B cell (primary cell): ENCODE results near the gene HECTD1. TPM values are rescaled to one million over a fixed set of nuclear protein-coding genes. Genes with fewer than 3 reads are reported as not detected.
A peak's percentile ranks its signal among the peaks of the same experiment; 100 is the strongest.

Source experiments
- ATAC-seq: fragments of 200-7000 bp; cut with Tn5 transposase; one replicate; pipeline ENCODE4 v1.10.0; 2021; ENCODE audit warnings: low read depth, mild to moderate bottlenecking, moderate number of reproducible peaks, moderate library complexity
- CTCF ChIA-PET: fragments of 350-600 bp; sonication (Branson Sonifier 250); formaldehyde crosslinking; loops from one replicate; lab custom pipeline; 2021; ENCODE audit warnings: antibody characterized with exemption, inconsistent platforms; lab: Charles Lee
- POLR2A ChIA-PET: fragments of 350-600 bp; sonication (Branson Sonifier 250); formaldehyde crosslinking; loops from one replicate; lab custom pipeline; 2021; ENCODE audit warnings: antibody characterized with exemption; lab: Charles Lee
- DNase-seq: peaks from one replicate; pipeline ENCODE4 v3.0.0; 2013
- H2AFZ ChIP-seq: 2 replicates; pipeline ENCODE4 v1.6.1; 2012; ENCODE audit warnings: mild to moderate bottlenecking, low read depth, low read length; ENCODE audit not compliant: insufficient read depth, poor library complexity, severe bottlenecking
- H3K27ac ChIP-seq, 2 donors: 1 replicate in 1 of 2; 2 replicates in 1 of 2; pipeline ENCODE4 v1.5.1; 2012 to 2013; ENCODE audit warnings: low read length in 2 of 2, mild to moderate bottlenecking in 2 of 2, moderate library complexity in 1 of 2
- H3K27me3 ChIP-seq, 4 experiments: fragments of 200-600 bp in 1 of 4; sonication (generic) in 1 of 4; replicated peaks in 1 of 4; 1 replicate in 2 of 4; 2 replicates in 2 of 4; pipeline versions ENCODE4 v1.6.1 to v1.7.0; 2013 to 2016; ENCODE audit warnings: low read length in 3 of 4, mild to moderate bottlenecking in 2 of 4, mixed read lengths in 1 of 4, moderate library complexity in 1 of 4; ENCODE audit not compliant: insufficient read depth in 4 of 4, control insufficient read depth in 3 of 4; ENCODE audit errors: control extremely low read depth in 1 of 4
- H3K36me3 ChIP-seq, 2 experiments: replicated peaks in 1 of 2; 1 replicate in 1 of 2; 2 replicates in 1 of 2; pipeline versions ENCODE4 v1.6.1 to v1.7.1; 2013; ENCODE audit warnings: low read length in 1 of 2; ENCODE audit not compliant: insufficient read depth in 2 of 2, control insufficient read depth in 1 of 2; ENCODE audit errors: control extremely low read depth in 1 of 2, extremely low read depth in 1 of 2
- H3K4me1 ChIP-seq, 2 donors: fragments of 200-600 bp in 1 of 2; sonication (generic) in 1 of 2; 1 replicate in 1 of 2; 2 replicates in 1 of 2; pipeline versions ENCODE4 v1.5.1 to v1.6.1; 2013 to 2017; ENCODE audit warnings: low read length in 2 of 2; ENCODE audit not compliant: control insufficient read depth in 2 of 2, insufficient read depth in 2 of 2
- H3K4me2 ChIP-seq: replicated peaks from 2 replicates; pipeline ENCODE3; 2012; ENCODE audit warnings: mild to moderate bottlenecking, low read depth, low read length; ENCODE audit not compliant: poor library complexity, severe bottlenecking
- H3K4me3 ChIP-seq, 5 experiments: fragments of 200-600 bp in 1 of 5; sonication (generic) in 1 of 5; 1 replicate in 3 of 5; 2 replicates in 2 of 5; pipeline versions ENCODE4 v1.5.1 to v1.7.0; 2011 to 2016; ENCODE audit warnings: low read length in 4 of 5, mild to moderate bottlenecking in 4 of 5, low read depth in 2 of 5, control low read depth in 1 of 5, moderate library complexity in 1 of 5; ENCODE audit not compliant: insufficient read depth in 1 of 5; ENCODE audit errors: control extremely low read depth in 1 of 5, extremely low read depth in 1 of 5
- H3K79me2 ChIP-seq: fragments of 200-600 bp; sonication (generic); one replicate; pipeline ENCODE4 v1.6.0; 2016; ENCODE audit warnings: low read length; ENCODE audit not compliant: control insufficient read depth, insufficient read depth
- H3K9ac ChIP-seq: fragments of 200-600 bp; sonication (generic); 2 replicates; pipeline ENCODE4 v1.6.1; 2017; ENCODE audit warnings: mild to moderate bottlenecking, low read length, moderate library complexity
- H3K9me3 ChIP-seq, 3 donors: one replicate each; pipeline versions ENCODE4 v1.6.1 to v1.7.1; 2013; ENCODE audit warnings: low read length in 2 of 3; ENCODE audit not compliant: control insufficient read depth in 2 of 3, insufficient read depth in 1 of 3; ENCODE audit errors: control extremely low read depth in 1 of 3
- H4K20me1 ChIP-seq: 2 replicates; pipeline ENCODE4 v1.6.0; 2012; ENCODE audit warnings: mild to moderate bottlenecking, low read length; ENCODE audit not compliant: insufficient read depth, control insufficient read depth, poor library complexity, severe bottlenecking
- H3K27ac Mint-ChIP-seq: one replicate; pipeline ENCODE4 v1.8.0; 2021; ENCODE audit warnings: mixed read lengths
- H3K27me3 Mint-ChIP-seq: one replicate; pipeline ENCODE4 v1.8.0; 2021; ENCODE audit warnings: mixed read lengths
- H3K4me1 Mint-ChIP-seq: one replicate; pipeline ENCODE4 v1.8.0; 2021; ENCODE audit warnings: mixed read lengths
- H3K4me3 Mint-ChIP-seq: one replicate; pipeline ENCODE4 v1.8.0; 2021; ENCODE audit warnings: mixed read lengths
- H3K9me3 Mint-ChIP-seq: one replicate; pipeline ENCODE4 v1.8.0; 2022; ENCODE audit warnings: mixed read lengths; ENCODE audit not compliant: insufficient read depth
- EZH2 ChIP-seq: IDR thresholded peaks from 2 replicates; pipeline ENCODE4 v1.6.1; 2012; ENCODE audit warnings: borderline replicate concordance, low read depth, mild to moderate bottlenecking, moderate library complexity, low read length; ENCODE audit not compliant: insufficient read depth, poor library complexity, severe bottlenecking
- WGBS: methylation state at CpG from one replicate; pipeline ENCODE4 v1.1.5; 2013; ENCODE audit warnings: missing lambda C conversion rate; ENCODE audit not compliant: insufficient coverage; 5-methylcytosine and 5-hydroxymethylcytosine counted together
- intact Hi-C: fragments of 100-400 bp; cut with micrococcal nuclease; formaldehyde crosslinking; loops from one replicate; pipeline ENCODE4 v1.10.0; 2022
- polyA plus RNA-seq: library from polyadenylated mRNA; depleted of rRNA; stranded (reverse); fragments of >200 nt; gene quantifications from 2 replicates; pipeline ENCODE4 v1.2.3, GENCODE V29; 2012
- total RNA-seq, 2 donors: library from RNA; stranded (reverse); fragments of 120-200 nt in 1 of 2; gene quantifications; 1 replicate in 1 of 2; 2 replicates in 1 of 2; pipeline versions ENCODE4 v1.2.3 to v1.2.4, GENCODE V29; 2013 to 2022
- TF ChIP-seq, protein P1 (sequence below): fragments of 200-600 bp; IDR thresholded peaks from one replicate; pipeline ENCODE4 v1.8.0; 2022; ENCODE audit warnings: antibody characterized with exemption, mild to moderate bottlenecking

Gene HECTD1
- total and polyA plus RNA-seq, 2 donors (not counting 1 experiment from before 2014, with no cell fraction given), result 63.1 to 184 TPM

DNA sequence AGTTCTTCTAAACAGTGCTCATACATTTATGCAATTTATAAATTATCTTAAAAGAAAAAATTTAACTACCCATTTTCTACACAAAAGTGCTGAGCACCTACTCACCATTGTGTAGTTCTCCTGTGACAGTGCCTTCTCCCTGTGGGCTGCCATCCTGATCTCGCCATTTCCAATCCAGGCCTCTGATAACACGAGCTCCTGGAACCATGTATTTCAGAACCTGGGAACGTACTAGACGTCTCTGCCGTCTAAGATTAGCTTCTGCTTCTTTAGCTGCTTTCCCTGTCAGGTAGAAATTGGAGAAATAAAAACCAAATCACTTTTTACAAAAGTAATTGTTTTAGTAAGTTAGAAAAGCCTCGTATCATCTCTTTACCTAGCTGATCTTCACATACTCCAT, 74.5 kb downstream of the HECTD1 start:
- intact Hi-C loops, result no loop called here
- 100% methylated on average over 2 of the region's 6 CpGs for WGBS
- peaks cover 11% of the 10 kb centered on the region for H3K4me1 Mint-ChIP-seq
- Histone ChIP-seq H3K9ac (no peak overlapping the region), H3K4me2 (no peak overlapping the region), H3K27me3 (no peaks in the 10 kb centered on the region), H3K36me3 (peaks cover 4 to 80% of the 10 kb centered on the region in 2 experiments), H4K20me1 (no peaks in the 10 kb centered on the region), H3K9me3 (no peaks in the 10 kb centered on the region), H2AFZ (no peak overlapping the region), H3K27ac (no peak overlapping the region), H3K4me3 (no peak overlapping the region), H3K4me1 (peaks cover 9 to 10% of the 10 kb centered on the region in 2 donors), H3K79me2 (no peaks in the 10 kb centered on the region)
- DNase-seq, result no peak
- no peak overlapping the region for H3K4me3 Mint-ChIP-seq
- ChIA-PET POLR2A (no interaction called here), CTCF (interaction anchor here (1.0 kb wide), 1 partner anchor 153 kb away, joined by 3 read pairs; no protein-coding TSS in a partner anchor)
- no peak overlapping the region for H3K27ac Mint-ChIP-seq
- TF ChIP-seq, protein P1, sequence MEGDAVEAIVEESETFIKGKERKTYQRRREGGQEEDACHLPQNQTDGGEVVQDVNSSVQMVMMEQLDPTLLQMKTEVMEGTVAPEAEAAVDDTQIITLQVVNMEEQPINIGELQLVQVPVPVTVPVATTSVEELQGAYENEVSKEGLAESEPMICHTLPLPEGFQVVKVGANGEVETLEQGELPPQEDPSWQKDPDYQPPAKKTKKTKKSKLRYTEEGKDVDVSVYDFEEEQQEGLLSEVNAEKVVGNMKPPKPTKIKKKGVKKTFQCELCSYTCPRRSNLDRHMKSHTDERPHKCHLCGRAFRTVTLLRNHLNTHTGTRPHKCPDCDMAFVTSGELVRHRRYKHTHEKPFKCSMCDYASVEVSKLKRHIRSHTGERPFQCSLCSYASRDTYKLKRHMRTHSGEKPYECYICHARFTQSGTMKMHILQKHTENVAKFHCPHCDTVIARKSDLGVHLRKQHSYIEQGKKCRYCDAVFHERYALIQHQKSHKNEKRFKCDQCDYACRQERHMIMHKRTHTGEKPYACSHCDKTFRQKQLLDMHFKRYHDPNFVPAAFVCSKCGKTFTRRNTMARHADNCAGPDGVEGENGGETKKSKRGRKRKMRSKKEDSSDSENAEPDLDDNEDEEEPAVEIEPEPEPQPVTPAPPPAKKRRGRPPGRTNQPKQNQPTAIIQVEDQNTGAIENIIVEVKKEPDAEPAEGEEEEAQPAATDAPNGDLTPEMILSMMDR, result no peak
- no peak for TF ChIP-seq EZH2
- H3K27me3 Mint-ChIP-seq, result no peaks in the 10 kb centered on the region
- no peak for ATAC-seq
- no peaks in the 10 kb centered on the region for H3K9me3 Mint-ChIP-seq

DNA sequence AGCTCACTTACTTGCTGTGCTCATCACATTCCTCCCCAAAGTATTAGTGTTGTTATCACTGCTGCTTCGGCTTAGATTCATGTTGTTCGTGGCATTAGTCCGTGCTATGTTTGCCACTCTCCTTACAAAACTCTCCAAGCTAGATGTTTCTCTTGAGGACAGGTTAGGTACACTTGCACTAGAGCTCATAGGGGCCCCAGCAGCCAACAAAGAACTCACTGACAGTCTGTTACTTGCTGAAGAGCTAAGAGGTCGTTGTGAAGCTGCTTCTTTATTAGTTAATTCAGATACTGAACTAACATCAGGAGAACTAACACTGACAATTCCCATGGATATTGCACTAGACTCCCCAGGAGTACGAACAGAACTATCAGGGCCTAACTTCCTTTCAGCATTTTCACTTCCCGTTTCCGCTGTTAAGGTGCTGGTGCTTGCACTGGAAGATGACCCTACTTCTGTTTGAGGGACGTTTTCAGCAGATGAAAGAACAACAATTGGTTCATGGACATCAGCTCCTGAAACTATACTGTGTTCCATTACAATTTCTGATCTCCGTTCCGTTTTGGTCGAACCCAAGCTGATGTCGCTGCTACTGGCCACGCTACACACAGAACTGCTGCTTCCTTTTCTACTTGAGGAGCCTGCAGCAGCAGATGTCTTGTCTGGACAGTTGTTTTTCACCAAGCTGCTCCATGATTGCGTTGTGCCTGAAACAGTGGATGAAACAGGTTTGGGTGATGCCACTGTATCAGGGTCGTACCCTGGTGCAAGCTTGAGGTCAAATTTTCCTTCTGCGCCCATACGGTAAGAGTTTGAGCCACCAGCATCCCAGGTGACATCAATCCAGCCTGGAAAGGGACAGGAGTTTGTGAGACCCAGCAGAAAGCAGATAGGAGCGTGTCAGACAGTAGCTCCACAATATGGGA, 78.7 kb downstream of the HECTD1 start:
- no peak overlapping the region for H3K4me3 ChIP-seq
- no peaks in the 10 kb centered on the region for H3K9me3 Mint-ChIP-seq
- ChIA-PET POLR2A (interaction anchor here (0.6 kb wide), 1 partner anchor 80 kb away, joined by 3 read pairs; no protein-coding TSS in a partner anchor), CTCF (interaction anchor here (0.6 to 2.7 kb wide), 8 partner anchors 9 to 227 kb away, joined by 3 to 8 read pairs (median 4); partner anchors contain the start of gene HECTD1)
- no peak overlapping the region for H2AFZ ChIP-seq
- 79% methylated on average over 13 of the region's 18 CpGs for WGBS
- intact Hi-C loops, result loop anchor here (1.0 to 5.0 kb wide), 2 partner anchors 147 to 227 kb away; no protein-coding TSS in a partner anchor
- H3K4me3 Mint-ChIP-seq, result no peak overlapping the region
- H3K27me3 Mint-ChIP-seq, result no peaks in the 10 kb centered on the region
- H4K20me1 ChIP-seq, result no peaks in the 10 kb centered on the region
- H3K27ac Mint-ChIP-seq, result peak overlapping the region; percentile 75
- peak; percentile 67 for ATAC-seq
- no peak overlapping the region for H3K9ac ChIP-seq
- peaks cover 9 to 10% of the 10 kb centered on the region in 2 donors for H3K4me1 ChIP-seq
- H3K36me3 ChIP-seq, result peaks cover 4 to 78% of the 10 kb centered on the region in 2 experiments
- no peaks in the 10 kb centered on the region for H3K9me3 ChIP-seq
- peak overlapping the region; percentile 40 to 48 for H3K27ac ChIP-seq
- peaks cover 16% of the 10 kb centered on the region for H3K4me1 Mint-ChIP-seq
- H3K27me3 ChIP-seq, result no peaks in the 10 kb centered on the region
- H3K4me2 ChIP-seq, result no peak overlapping the region
- DNase-seq, result peak; percentile 51
- TF ChIP-seq, protein P1, result no peak
- no peak for TF ChIP-seq EZH2
- H3K79me2 ChIP-seq, result no peaks in the 10 kb centered on the region
